ENCODE measurements around the gene YPEL1. TPM values are rescaled to one million over a fixed set of nuclear protein-coding genes. Genes with fewer than 3 reads are reported as not detected.

Gene YPEL1, protein sequence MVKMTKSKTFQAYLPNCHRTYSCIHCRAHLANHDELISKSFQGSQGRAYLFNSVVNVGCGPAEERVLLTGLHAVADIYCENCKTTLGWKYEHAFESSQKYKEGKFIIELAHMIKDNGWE
- 11.8 TPM for total RNA-seq

DNA sequence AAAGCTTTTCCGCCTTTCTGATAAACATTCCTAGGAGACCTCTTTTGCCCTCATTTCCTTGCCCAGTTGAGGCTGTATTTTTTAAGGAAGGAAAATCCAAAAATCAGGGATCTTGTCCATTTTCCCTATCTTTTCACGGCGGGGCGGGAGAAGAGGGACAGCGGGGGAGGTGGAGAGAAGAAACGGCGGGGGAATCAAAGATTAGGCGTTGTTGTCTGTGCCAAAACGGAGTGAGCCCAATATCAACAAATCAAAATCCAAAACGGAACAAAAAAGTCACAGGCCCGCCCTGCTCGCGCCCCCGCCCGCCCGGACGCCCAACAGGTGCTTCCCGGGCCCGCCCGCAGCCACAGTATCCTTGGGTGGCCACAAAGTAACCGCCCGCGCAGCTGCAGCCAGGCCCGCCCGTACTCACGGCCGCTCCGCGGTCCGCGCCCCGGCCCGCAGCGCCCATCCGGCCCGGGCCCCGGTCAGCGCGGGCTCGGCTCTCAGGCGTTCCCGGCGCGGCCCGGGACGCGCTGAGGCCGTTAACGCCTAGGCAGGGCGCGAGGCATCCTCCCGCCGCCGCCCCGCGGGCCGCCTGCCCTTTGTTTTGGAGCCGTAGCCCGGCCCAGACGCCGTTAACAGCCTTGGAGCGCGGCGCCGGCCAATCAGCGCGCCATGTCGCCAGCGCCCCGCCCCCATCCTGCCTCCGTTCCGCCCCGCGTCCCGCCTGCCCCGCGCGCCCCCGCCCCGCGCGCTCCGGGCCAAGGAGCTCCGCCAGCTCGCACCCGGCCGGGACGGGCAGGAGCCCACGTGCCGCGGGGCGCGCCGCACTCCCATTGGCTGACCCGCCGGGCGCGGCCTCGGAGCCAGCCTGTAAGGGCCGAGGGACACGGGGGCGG, at the start of gene YPEL1:
YPEL1 (minus strand) TSS at position 595 of the 884 bp plus-strand sequence. CDS start 25,050 bp downstream, outside the sequence.
- peak; percentile 96 to 97 (median 96) for DNase-seq (ENCODE audit: low read depth in 2 of 3, low spot score in 2 of 3)

DNA sequence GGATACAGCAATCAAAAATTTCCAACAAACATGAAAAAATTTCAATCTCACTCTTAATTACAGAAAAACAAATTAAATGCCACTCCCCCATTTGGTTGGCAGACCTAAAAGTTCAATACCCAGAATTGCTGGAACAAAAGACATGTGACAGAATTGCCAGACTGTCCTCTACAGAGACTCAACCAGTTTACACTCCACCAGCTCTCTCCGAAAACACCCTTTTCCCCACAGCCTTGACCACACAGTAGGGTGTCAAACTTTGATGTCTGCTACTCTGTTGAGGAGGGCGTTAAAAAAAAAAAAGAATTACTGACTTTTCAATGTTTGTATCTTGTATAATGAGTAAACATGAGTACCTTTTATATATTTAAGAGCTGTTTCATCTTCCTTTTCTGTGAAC, 44.7 kb upstream of the YPEL1 start:
- no peak for DNase-seq (ENCODE audit: low read depth in 2 of 3, low spot score in 2 of 3)

DNA sequence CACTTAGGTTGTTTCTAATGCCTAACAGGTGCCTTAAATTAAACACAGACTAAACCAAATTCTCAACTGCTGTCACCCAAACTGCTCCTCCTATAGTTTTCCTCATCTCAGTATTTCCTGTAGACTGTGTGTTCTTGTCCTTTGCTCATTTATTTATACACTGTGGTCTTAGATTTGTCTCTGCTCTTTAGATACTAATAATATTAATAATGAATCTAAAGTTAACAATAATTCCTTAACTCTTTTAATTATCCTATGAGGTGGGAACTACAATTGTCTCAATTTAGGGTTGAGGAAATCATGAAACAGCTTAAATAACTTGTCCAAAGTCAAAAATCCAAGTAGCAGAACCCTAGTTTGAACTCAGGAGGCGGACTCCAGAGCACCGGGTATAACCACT, 43.9 kb upstream of the YPEL1 start:
- no peak for DNase-seq (ENCODE audit: low read depth in 2 of 3, low spot score in 2 of 3)

DNA sequence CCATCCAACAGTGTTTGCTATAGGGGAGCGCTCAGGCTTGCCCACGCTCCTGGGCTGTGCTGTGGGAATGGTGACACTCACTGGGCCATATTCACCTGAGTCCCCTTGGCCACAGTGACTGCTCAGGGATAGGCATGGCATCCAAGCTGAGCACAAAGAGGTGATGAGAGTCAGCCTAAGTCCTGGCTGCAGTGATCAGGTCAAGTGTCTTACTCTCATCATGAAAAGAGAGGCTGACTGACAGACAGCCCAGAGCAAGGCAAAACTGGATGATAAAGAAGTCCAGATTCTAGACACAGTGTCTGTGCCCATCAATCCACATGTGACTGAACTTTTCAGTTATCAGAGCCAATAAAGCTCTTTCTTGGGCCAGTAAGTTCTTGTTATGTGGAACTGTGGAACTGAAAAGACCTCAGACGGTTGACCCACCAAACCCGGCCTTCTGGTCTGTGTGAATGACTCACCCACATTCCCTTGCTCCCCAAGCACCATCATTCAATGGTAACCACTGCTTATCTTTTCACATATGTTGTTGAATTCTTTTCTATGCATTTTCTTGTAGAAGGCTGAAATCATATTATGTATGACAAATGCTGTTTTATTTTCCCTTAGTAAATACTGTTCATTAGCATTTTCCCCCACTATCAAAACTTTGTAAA, 43.2 kb upstream of the YPEL1 start:
- no peak for DNase-seq (ENCODE audit: low read depth in 2 of 3, low spot score in 2 of 3)

DNA sequence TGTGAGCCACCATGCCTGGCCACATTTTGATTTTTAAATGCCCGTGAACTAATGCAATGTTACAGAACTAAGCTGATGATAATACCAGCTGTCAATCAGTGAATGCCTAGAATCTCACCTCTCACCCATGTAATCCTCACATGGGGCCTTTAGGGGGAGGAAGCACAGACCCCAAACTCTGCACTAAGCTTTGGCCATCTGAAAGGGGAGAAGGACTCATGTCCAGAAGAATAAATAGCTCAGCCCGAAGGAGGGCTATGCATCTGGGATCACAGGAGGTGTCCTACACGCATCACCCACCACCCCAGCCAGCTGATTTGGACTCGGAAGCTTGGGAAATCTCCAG, 36.0 kb upstream of the YPEL1 start:
- no peak for DNase-seq (ENCODE audit: low read depth in 2 of 3, low spot score in 2 of 3)

DNA sequence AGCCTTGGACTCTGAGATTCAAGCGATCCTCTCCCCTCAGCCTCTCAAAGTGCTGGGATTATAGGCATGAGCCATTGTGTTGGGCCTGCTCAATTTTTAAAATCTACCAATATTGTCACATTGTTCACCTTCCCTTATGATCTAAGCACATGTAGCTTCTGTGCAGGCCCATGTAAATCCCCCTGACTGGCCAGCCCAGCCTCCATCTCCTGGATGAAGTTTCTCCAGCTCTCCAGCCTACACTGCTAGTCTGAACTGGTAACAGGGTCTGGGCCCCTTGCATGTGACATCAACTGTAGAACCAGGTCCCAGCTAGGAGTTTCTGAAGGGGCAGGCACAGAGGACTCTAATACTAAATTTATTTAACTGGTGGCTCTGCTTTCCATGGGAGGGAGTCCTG, 32.8 kb upstream of the YPEL1 start:
- no peak for DNase-seq (ENCODE audit: low read depth in 2 of 3, low spot score in 2 of 3)

DNA sequence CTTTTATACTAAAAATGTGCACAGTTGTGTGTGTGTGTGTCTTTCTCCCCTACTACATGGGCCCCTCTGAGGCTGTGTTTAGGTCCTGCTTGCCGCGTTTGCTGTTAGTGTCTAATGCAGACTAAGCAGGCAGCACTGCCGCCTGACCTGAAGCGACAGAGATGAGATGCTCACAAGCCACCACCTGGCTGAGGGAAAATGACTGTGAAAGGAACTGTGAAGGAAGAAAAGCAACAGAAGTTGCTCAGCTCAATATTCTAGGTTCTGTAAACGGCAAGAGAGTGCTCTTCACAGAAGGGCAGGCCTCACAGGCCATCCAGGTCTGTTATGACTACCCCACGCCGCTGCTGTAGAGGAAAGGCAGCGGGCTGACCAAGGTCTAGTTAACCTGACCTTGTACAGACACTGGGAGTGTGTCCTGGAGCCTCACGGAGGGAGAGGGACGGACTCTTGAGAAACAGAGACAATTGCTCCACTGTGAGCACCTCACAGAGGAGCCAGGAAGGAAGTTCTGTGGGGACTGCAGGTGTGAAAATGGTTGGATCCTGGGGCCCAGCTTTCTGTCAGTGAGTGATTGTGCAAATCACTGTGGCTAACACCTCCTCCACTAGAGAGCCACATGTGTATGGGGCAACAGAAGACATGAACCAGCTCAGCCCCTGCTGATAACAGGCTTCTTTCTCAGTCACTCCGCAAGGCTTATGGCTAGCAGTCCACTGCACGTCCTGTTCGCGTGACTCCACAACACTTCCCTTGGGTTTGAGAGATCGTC, 31.3 kb upstream of the YPEL1 start:
- no peak for DNase-seq (ENCODE audit: low read depth in 2 of 3, low spot score in 2 of 3)

DNA sequence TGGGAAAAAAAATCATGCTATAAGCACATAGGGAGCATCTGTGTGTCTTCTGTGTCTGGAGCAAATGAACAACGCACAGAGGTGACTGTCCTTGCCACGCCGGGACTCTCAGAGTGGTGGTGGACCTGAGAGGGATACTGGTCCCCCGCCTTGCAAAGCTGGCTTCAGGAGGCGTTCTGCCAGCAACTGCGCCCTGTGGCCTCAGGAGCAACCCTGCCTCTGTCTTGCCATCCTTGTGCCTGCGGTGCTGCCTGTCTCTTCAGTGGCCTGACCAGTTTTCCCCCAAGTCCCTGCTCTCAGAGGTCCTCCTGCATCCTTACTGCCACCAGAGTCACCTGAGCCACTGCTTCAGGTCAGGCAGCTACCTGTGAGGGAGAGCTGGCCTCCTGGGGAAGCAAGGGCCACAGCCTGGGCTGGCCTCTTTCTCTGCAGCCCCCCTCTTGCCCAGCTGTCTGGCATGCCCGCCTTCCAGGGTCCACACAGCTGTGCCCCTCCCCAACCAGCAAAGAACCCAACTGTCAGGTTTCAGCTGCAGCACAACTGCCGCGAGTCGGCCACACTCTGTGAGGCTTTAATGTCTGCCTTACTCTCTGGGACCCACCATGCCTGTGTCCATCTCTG, 30.4 kb upstream of the YPEL1 start:
- no peak for DNase-seq (ENCODE audit: low read depth in 2 of 3, low spot score in 2 of 3)

DNA sequence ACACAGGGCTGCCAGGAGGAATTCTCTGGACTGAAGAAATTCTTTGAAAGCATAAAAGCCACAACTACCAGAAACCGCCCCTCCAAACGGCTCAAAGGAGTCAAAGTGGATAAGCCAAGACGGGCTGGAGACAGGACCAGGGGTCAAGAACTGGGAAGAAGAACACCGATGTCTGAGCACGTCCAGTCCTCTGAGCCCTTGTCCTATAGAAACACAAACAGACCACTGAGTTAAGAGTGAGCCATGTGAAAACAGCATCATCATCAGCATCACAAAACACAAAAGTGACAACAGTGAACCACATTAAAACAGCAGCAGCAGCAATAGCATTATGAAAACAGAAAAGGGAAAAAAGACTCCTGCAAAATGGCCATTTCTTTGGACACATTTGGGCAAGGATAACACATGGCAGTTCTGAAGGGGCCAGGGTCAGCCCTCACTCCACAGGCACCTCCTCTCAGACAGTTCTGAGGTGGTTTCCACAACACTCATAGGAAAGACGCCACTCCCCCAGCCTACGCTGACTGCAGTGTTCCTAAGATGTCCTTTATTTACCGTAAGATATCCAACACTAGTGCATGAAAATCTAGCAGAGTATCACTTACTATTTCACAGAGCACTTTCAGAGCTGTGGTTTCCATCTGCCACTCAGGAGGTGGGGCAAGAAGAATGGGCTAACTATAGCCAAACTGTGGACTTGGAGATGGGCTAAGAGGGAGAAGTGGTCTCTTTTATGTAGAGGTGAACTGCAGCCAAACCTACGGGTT, 28.6 kb upstream of the YPEL1 start:
- DNase-seq (ENCODE audit: low read depth in 2 of 3, low spot score in 2 of 3) = no peak

DNA sequence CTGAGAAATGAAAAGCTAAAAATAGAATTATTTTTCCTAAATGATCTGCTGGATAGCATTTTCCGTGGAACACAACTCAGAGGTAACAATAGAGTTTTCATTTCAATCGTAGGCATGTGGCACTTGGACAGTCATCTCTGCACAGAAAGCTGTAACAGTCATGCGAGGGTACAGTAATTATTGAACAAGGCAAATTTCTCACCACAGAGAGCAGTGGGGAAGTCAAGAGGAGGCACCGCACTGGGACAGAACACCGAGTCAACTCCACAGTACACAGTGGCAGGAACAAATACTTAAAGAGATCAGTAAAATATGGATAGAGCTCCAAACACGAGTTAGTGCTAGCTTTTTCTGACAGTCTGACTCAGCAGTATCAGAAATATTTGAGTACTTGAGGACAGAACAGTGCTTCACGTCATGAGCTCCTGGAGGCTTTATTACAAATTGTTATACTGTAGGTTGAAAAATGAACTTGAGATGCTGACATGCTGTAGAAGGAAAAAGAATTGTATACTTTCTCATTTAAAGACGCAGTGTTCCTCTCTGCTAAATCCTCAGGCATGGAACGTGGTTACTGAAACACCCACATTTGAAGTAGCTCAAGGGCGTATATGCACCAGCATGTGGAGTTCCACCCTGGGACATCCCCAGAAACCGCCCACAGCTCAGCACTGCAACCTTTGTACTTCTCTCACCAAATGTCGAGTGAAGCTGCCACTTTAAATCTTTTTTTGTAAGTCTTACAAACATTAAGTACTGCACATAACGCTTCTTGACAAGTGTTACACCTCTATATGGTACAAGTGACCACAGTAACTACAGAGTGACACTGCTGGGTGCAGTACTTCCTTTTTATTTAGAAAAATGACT, 27.4 kb upstream of the YPEL1 start:
- DNase-seq (ENCODE audit: low read depth in 2 of 3, low spot score in 2 of 3) = no peak

DNA sequence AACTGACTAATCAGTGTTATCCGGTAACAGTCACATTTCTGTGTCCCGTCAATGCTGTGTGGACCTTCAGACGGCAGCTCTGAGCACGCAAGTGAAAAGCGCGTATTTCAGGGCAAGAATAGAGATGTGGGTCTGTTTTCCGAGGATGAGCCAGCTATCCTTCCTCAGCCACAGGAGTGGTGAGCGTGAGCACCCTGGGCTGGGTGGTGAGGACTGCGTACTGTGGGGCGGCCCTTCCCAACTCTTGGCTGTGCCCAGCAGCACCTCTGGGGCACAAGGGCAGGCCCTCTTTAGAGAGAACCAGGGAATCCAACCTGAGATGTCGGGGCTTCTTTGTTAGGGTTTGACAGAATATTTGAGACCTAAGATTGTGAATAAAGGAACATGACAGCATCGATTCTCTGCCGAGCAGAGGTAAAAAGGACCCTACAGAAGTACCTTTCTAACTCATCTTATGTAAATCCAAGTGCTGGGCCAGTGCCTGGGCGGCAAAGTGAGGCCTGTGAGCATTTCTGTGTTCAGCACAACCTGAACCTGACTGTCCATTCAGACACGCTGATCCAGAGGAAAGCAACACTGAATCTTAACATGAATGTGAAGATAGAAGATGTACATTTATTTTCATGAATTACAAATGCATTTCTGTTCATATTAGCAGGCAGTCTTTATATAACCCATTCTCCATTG, 26.5 kb upstream of the YPEL1 start:
- no peak for DNase-seq (ENCODE audit: low read depth in 2 of 3, low spot score in 2 of 3)

DNA sequence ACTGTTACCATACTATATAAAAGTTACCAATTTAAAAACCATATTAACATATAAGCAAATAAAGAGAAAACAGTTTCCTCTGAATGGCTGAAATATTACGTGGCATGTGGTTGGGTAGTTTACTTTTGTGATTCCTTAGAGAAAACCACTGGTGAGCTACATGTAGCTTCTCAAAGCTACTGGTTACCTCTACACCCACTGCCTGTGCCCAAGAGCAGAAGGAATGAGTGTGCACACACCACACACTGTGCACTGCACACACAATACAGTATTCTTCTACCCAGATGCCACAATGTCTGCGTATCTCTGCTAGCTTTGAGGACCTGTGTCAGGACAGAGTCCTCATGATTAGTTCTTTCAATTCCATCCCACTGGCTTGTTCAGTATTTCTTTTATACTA, 25.5 kb upstream of the YPEL1 start:
- no peak for DNase-seq (ENCODE audit: low read depth in 2 of 3, low spot score in 2 of 3)

DNA sequence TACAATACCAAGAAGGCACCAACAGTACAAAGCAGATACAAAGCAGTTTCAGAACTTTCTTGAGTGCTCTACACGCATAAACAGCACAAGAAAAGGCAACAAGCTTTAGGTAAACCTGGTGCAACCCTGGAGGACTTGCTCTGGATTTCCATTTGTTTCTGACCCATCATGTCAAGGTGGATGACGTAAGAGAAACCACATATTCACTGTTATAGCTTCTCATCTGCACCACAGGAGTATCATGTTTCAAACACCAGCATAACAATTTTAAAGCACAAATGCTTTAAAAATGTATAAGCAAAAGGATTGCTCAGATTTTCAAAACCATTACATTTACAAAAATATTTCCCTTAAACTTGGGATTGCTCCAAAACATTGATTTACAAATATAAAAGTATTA, 25.0 kb upstream of the YPEL1 start:
- no peak for DNase-seq (ENCODE audit: low read depth in 2 of 3, low spot score in 2 of 3)

DNA sequence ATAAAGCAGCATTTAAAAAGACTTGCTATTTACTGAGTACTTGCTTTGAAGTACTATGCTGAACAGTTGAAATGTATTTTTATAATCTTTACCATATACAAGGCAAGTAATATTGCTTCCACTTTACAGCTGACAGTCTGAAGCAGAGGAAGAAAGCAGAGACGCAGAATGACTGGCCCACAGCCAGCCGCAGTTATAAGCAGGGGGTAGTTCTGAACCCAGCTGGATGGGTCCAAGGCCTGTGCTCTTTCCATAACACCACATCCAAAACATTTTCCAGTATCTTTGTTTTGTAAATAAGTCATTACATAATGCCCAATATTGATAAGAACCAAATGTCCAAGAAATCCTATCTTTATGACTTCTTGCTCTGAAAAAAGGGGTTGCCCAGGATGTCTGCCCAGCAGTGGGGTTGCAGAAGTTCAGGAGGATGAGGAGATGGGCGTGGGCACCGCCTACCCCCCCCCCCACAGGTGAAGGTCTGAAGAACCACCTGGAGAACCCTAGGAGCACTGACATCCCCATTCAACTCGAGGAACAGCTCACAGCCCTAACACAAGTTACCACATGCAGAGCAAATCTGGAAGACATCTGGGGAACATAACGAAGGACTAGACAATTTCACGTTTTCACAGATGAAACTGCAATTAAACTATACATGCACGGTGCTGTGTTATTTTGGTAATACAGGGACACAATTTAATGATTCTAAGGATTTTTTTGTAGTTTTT, 24.2 kb upstream of the YPEL1 start:
- no peak for DNase-seq (ENCODE audit: low read depth in 2 of 3, low spot score in 2 of 3)

DNA sequence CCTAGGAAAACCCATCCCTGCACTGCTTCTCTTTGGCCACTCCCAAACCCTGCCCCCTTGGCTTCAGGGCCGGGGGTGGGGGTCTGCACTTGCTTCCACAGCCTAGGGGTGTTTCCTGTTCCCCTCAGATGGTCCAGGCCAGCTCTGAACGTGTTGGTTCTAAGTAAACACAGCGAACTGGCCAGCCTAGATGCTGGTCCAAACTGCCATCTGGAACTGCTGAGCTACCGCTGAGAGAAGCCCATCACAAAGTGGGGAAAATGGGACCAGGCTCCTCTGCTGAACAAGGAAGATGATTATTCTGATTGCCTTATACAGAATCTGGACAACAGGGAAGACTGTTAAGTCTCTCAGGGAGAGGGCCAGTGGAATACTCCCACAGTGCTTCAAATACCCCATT, 23.5 kb upstream of the YPEL1 start:
- no peak for DNase-seq (ENCODE audit: low read depth in 2 of 3, low spot score in 2 of 3)

DNA sequence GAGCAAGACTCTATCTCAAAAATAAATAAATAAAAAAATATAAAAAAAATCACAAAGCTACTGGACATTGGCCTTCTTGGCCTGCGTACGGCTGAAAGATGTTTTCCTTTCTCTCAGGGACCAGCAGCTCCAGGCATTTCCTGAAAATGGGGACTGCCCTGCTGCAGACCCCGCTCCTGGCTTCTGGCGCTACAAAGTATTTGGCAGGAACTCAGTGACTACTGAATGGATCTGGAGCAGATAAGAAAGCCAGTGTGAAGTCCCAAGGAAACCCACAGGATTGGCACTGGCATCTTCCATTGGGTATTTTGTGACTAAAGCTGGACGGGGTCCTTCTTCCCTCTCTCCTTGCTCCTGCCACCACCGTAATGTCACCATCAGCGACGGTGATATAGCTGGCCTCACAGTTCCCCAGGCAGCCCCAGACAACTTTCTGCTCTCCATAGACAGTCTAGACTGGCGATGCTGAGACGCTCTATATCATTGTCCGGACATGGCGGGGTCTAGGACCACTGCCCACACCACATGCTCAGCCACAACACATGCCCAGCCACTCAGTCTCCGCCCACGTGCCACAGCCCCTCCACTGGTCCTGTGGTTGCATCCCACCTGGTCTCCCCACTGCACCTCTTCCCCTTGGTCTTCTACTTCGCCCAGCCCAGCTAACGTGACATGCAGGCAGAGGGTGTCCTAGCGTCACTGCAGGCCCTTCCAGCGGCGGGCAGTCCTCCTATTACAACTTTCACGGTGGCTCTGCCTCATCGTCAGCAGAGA, 22.7 kb upstream of the YPEL1 start:
- DNase-seq (ENCODE audit: low read depth in 2 of 3, low spot score in 2 of 3) = no peak

DNA sequence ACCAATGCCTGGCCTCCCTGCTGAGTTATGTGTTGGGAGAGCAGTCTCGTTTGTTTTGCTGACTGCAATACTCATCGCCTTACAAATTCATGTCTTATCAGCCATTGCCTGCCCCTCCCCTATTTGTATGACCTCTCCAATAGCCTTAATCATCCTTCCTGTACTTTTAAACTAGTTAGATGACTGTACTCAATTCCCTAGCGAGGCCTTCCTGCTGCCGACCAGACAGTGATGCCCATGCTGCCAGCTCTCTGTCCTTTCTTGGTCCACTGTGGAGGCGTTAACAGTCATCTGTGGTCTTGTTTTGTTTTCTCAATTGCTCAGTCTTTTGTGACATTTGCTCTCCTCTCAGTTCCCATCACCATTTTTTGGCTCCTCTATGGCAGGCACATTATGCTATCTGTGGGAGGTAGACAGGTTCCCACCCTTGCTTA, 20.3 kb upstream of the YPEL1 start:
- no peak for DNase-seq (ENCODE audit: low read depth in 2 of 3, low spot score in 2 of 3)
